C4-2B (cell line): Measurements from ENCODE around the gene TNRC6B.

Source experiments
- CTCF ChIP-seq: fragments of 450-650 bp; conservative IDR thresholded peaks from 2 replicates; pipeline ENCODE4 v1.5.1; 2017; ENCODE audit warnings: mild to moderate bottlenecking
- ZFX ChIP-seq: fragments of 450-650 bp; IDR thresholded peaks from 2 replicates; pipeline ENCODE4 v1.6.1; 2017

- no peak for TF ChIP-seq CTCF
- no peak for TF ChIP-seq ZFX
These were observed 134.3 kb downstream of the TNRC6B start for GRCh38 chr22:40312050-40312449.
